Lower leg skin (tissue), 4 donors: ENCODE measurements around the gene RAD51B. TPM values are rescaled to one million over a fixed set of nuclear protein-coding genes. Genes with fewer than 3 reads are reported as not detected.

ENCODE experiments used
- DNase-seq, 2 donors: peaks; one replicate each; pipeline ENCODE4 v3.0.0-alpha.2; 2019; ENCODE audit warnings: low spot score in 2 of 2
- H3K4me3 ChIP-seq: fragments of 200-600 bp; sonication (generic); 2 replicates; pipeline ENCODE4 v1.5.1; 2017; ENCODE audit warnings: mild to moderate bottlenecking, low read depth; ENCODE audit not compliant: poor library complexity, severe bottlenecking
- CTCF ChIP-seq, 3 donors: fragments of 450-650 bp; IDR thresholded peaks; one replicate each; pipeline ENCODE4 v1.5.1; 2016; ENCODE audit warnings: antibody characterized with exemption in 3 of 3, mild to moderate bottlenecking in 3 of 3, moderate library complexity in 2 of 3
- POLR2A ChIP-seq, 2 donors: fragments of 450-650 bp; IDR thresholded peaks; one replicate each; pipeline ENCODE4 v1.6.1; 2016 to 2017; ENCODE audit warnings: antibody characterized with exemption in 2 of 2, mild to moderate bottlenecking in 1 of 2, moderate library complexity in 1 of 2
- WGBS, 2 donors: methylation state at CpG; one replicate each; pipeline ENCODE4 v1.1.5; 2018; 5-methylcytosine and 5-hydroxymethylcytosine counted together
- intact Hi-C: fragments of 100-400 bp; cut with DNase I; formaldehyde crosslinking; loops from one replicate; pipeline ENCODE4 v1.15.0; 2023; ENCODE audit warnings: low total_unique reads
- total RNA-seq, 4 donors: library from RNA; depleted of rRNA; stranded (reverse); fragments of >200 nt; gene quantifications; one replicate each; pipeline ENCODE4 v1.1.0, GENCODE V29; 2016

Gene RAD51B
- total RNA-seq, 4 donors from 2014 or later, result 6.1 to 27.2 (median 13.6) TPM

GRCh38 chr14:68260121-68260520 lies 440.5 kb downstream of the RAD51B start:
- intact Hi-C loops, result no loop called here
- WGBS, 2 donors, result 66 to 91% methylated on average over 2 of the region's 2 CpGs
- TF ChIP-seq CTCF (IDR thresholded peaks at IDR 0.05) (no peak), POLR2A (IDR thresholded peaks at IDR 0.05) (no peak)
- no peak overlapping the region for H3K4me3 ChIP-seq
- no peak for DNase-seq

GRCh38 chr14:68261092-68261842 lies 441.7 kb downstream of the RAD51B start:
- no peak for DNase-seq
- WGBS, 2 donors, result 71 to 77% methylated on average over 10 of the region's 10 CpGs
- intact Hi-C loops, result no loop called here

GRCh38 chr14:68262567-68262966 lies 443.0 kb downstream of the RAD51B start:
- intact Hi-C loops, result no loop called here
- H3K4me3 ChIP-seq, result no peak overlapping the region
- DNase-seq, result no peak
- no peak for TF ChIP-seq CTCF (IDR thresholded peaks at IDR 0.05)
- no peak for TF ChIP-seq POLR2A (IDR thresholded peaks at IDR 0.05)
- 88 to 93% methylated on average over 3 of the region's 3 CpGs for WGBS, 2 donors

More at GRCh38 chr14:68261092-68261842, 441.7 kb downstream of the RAD51B start:
- TF ChIP-seq POLR2A (IDR thresholded peaks at IDR 0.05), result no peak
- H3K4me3 ChIP-seq, result no peak overlapping the region

GRCh38 chr14:68263563-68264259 lies 444.1 kb downstream of the RAD51B start:
- 76 to 78% methylated on average over 3 of the region's 3 CpGs for WGBS, 2 donors
- intact Hi-C loops, result no loop called here
- no peak for TF ChIP-seq POLR2A (IDR thresholded peaks at IDR 0.05)
- TF ChIP-seq CTCF (IDR thresholded peaks at IDR 0.05), result no peak
- no peak overlapping the region for H3K4me3 ChIP-seq
- DNase-seq, result no peak

- intact Hi-C loops, result no loop called here
- H3K4me3 ChIP-seq, result no peak overlapping the region
- DNase-seq, result no peak
- TF ChIP-seq CTCF (IDR thresholded peaks at IDR 0.05) (no peak), POLR2A (IDR thresholded peaks at IDR 0.05) (no peak)
- 74 to 95% methylated on average over 2 of the region's 2 CpGs for WGBS, 2 donors
Observed at GRCh38 chr14:68264260-68264569, 444.6 kb downstream of the RAD51B start.

GRCh38 chr14:68266998-68267397 lies 447.4 kb downstream of the RAD51B start:
- H3K4me3 ChIP-seq, result no peak overlapping the region
- TF ChIP-seq CTCF (IDR thresholded peaks at IDR 0.05), result no peak
- TF ChIP-seq POLR2A (IDR thresholded peaks at IDR 0.05), result no peak
- 92 to 93% methylated on average over 7 of the region's 7 CpGs for WGBS, 2 donors
- intact Hi-C loops, result no loop called here
- DNase-seq, result no peak
